GM18907 (cell line): ENCODE results near the gene WDFY2.
A peak's percentile ranks its signal among the peaks of the same experiment; 100 is the strongest.
"Not testable (repeated sequence)": the region's sequence is repeated elsewhere in the genome, so short reads cannot be mapped to it uniquely, and the experiment has no call there.

Experiments
- ATAC-seq: cut with Tn5 transposase; IDR thresholded peaks from one replicate; pipeline ENCODE4 v1.9.1; 2021; ENCODE audit warnings: mild to moderate bottlenecking, moderate library complexity; ENCODE audit not compliant: unreplicated experiment

Gene WDFY2

GRCh38 chr13:51562011-51562671 is 22.1 kb upstream of the WDFY2 start:
- ATAC-seq: peak; percentile 87

GRCh38 chr13:51564252-51564651 is 20.0 kb upstream of the WDFY2 start:
- no peak for ATAC-seq

GRCh38 chr13:51564671-51565070 is 19.6 kb upstream of the WDFY2 start:
- ATAC-seq: no peak

- ATAC-seq: not testable (repeated sequence)
Measured at GRCh38 chr13:51569001-51569400, 15.3 kb upstream of the WDFY2 start.

GRCh38 chr13:51576754-51577153 is 7.5 kb upstream of the WDFY2 start:
- no peak for ATAC-seq

- ATAC-seq: no peak
Measured at GRCh38 chr13:51577690-51578089, 6.6 kb upstream of the WDFY2 start.

- no peak for ATAC-seq
Measured at GRCh38 chr13:51579676-51580075, 4.6 kb upstream of the WDFY2 start.

- no peak for ATAC-seq
Measured at GRCh38 chr13:51581148-51581820, 3.0 kb upstream of the WDFY2 start.

- ATAC-seq: no peak
Measured at GRCh38 chr13:51583469-51583874, 790 bp upstream of the WDFY2 start.

GRCh38 chr13:51584731-51585672 is 740 bp downstream of the WDFY2 start:
- peak; percentile 41 for ATAC-seq

GRCh38 chr13:51585696-51586095 is 1.4 kb downstream of the WDFY2 start:
- ATAC-seq: no peak

GRCh38 chr13:51587372-51587771 is 3.1 kb downstream of the WDFY2 start:
- no peak for ATAC-seq

GRCh38 chr13:51588406-51588949 is 4.2 kb downstream of the WDFY2 start:
- no peak for ATAC-seq

GRCh38 chr13:51589793-51590192 is 5.5 kb downstream of the WDFY2 start:
- no peak for ATAC-seq

- no peak for ATAC-seq
Measured at GRCh38 chr13:51590231-51590970, 6.1 kb downstream of the WDFY2 start.

- ATAC-seq: no peak
Measured at GRCh38 chr13:51590971-51591627, 6.8 kb downstream of the WDFY2 start.

GRCh38 chr13:51591938-51592337 is 7.7 kb downstream of the WDFY2 start:
- ATAC-seq: not testable (repeated sequence)

- no peak for ATAC-seq
Measured at GRCh38 chr13:51594432-51594831, 10.2 kb downstream of the WDFY2 start.

GRCh38 chr13:51595416-51595815 is 11.2 kb downstream of the WDFY2 start:
- ATAC-seq: no peak

GRCh38 chr13:51596541-51596940 is 12.3 kb downstream of the WDFY2 start:
- ATAC-seq: no peak
